ENCODE data around the gene ADAM8. TPM values are rescaled to one million over a fixed set of nuclear protein-coding genes. Genes with fewer than 3 reads are reported as not detected.

Gene ADAM8
- total RNA-seq, 1 donor from 2014 or later, result 123 TPM

- Histone ChIP-seq H3K36me3 (ENCODE audit: control insufficient read depth, insufficient read depth, low read length) (no peaks in the 10 kb centered on the region), H3K4me3 (ENCODE audit: low read depth, low read length) (no peak overlapping the region), H3K27me3 (ENCODE audit: control insufficient read depth, insufficient read depth, low read length) (peaks cover 78% of the 10 kb centered on the region)
- no peak for DNase-seq (ENCODE audit: low read depth)
- TF ChIP-seq CTCF (IDR thresholded peaks at IDR 0.05; ENCODE audit: insufficient read depth, low read length, poor library complexity, severe bottlenecking), result no peak
Observed at GRCh38 chr10:133231946-133232574, 44.6 kb downstream of the ADAM8 start.

GRCh38 chr10:133231244-133231945 lies 45.3 kb downstream of the ADAM8 start:
- DNase-seq (ENCODE audit: low read depth), result no peak
- H3K4me3 ChIP-seq (ENCODE audit: low read depth, low read length), result no peak overlapping the region
- no peak for TF ChIP-seq CTCF (IDR thresholded peaks at IDR 0.05; ENCODE audit: insufficient read depth, low read length, poor library complexity, severe bottlenecking)
- no peaks in the 10 kb centered on the region for H3K36me3 ChIP-seq (ENCODE audit: control insufficient read depth, insufficient read depth, low read length)
- peaks cover 78% of the 10 kb centered on the region for H3K27me3 ChIP-seq (ENCODE audit: control insufficient read depth, insufficient read depth, low read length)

- TF ChIP-seq CTCF (IDR thresholded peaks at IDR 0.05; ENCODE audit: insufficient read depth, low read length, poor library complexity, severe bottlenecking), result no peak
- no peak for DNase-seq (ENCODE audit: low read depth)
- H3K4me3 ChIP-seq (ENCODE audit: low read depth, low read length), result no peak overlapping the region
- no peaks in the 10 kb centered on the region for H3K36me3 ChIP-seq (ENCODE audit: control insufficient read depth, insufficient read depth, low read length)
- peaks cover 76% of the 10 kb centered on the region for H3K27me3 ChIP-seq (ENCODE audit: control insufficient read depth, insufficient read depth, low read length)
Observed at GRCh38 chr10:133230387-133231195, 46.1 kb downstream of the ADAM8 start.

GRCh38 chr10:133230044-133230361 lies 46.7 kb downstream of the ADAM8 start, which contains the start of gene UTF1:
UTF1 (plus strand) TSS chr10:133230217; CDS start chr10:133230289, 72 bp downstream.
- DNase-seq (ENCODE audit: low read depth), result no peak
- Histone ChIP-seq H3K27me3 (ENCODE audit: control insufficient read depth, insufficient read depth, low read length) (peaks cover 76% of the 10 kb centered on the region), H3K36me3 (ENCODE audit: control insufficient read depth, insufficient read depth, low read length) (no peaks in the 10 kb centered on the region), H3K4me3 (ENCODE audit: low read depth, low read length) (no peak within 1 kb of the TSS)
- TF ChIP-seq CTCF (IDR thresholded peaks at IDR 0.05; ENCODE audit: insufficient read depth, low read length, poor library complexity, severe bottlenecking), result no peak

GRCh38 chr10:133229265-133230043 lies 47.2 kb downstream of the ADAM8 start:
- H3K4me3 ChIP-seq (ENCODE audit: low read depth, low read length), result no peak overlapping the region
- H3K27me3 ChIP-seq (ENCODE audit: control insufficient read depth, insufficient read depth, low read length), result peaks cover 82% of the 10 kb centered on the region
- no peaks in the 10 kb centered on the region for H3K36me3 ChIP-seq (ENCODE audit: control insufficient read depth, insufficient read depth, low read length)
- TF ChIP-seq CTCF (IDR thresholded peaks at IDR 0.05; ENCODE audit: insufficient read depth, low read length, poor library complexity, severe bottlenecking), result no peak
- no peak for DNase-seq (ENCODE audit: low read depth)

Measured in kidney epithelial cell (primary cell).